ENCODE measurements around the gene DPT.

- TF ChIP-seq CTCF (conservative IDR thresholded peaks at IDR 0.05 in 1 of 2, IDR thresholded peaks at IDR 0.05 in 1 of 2; ENCODE audit: extremely low read depth in 1 of 2, insufficient read depth in 1 of 2, low read depth in 1 of 2, low read length in 2 of 2) (no peak), EZH2 (IDR thresholded peaks at IDR 0.05; ENCODE audit: borderline replicate concordance, low read length) (no peak)
Measured at GRCh38 chr1:168733241-168733640, 4.2 kb upstream of the DPT start.

Measured in mammary epithelial cell (primary cell).